Measurements from ENCODE around the gene CSPG4.
"Not testable (repeated sequence)": the region's sequence is repeated elsewhere in the genome, so short reads cannot be mapped to it uniquely, and the experiment has no call there.

CSPG4 gene

GRCh38 chr15:75649848-75650247 lies 62.8 kb downstream of the CSPG4 start:
- in situ Hi-C loops (cut with MboI; ENCODE audit: low sequenced_read_pairs), result no loop called here

- in situ Hi-C loops (cut with MboI; ENCODE audit: low sequenced_read_pairs), result no loop called here
Measured at GRCh38 chr15:75649045-75649761, 63.4 kb downstream of the CSPG4 start.

- in situ Hi-C loops (cut with MboI; ENCODE audit: low sequenced_read_pairs), result no loop called here
Measured at GRCh38 chr15:75648156-75649000, 64.3 kb downstream of the CSPG4 start.

- in situ Hi-C loops (cut with MboI; ENCODE audit: low sequenced_read_pairs), result no loop called here
Measured at GRCh38 chr15:75647370-75648155, 65.1 kb downstream of the CSPG4 start, which contains the start of gene SNX33. Gene SNX33, plus strand, starts transcription at chr15:75647912. Its CDS starts 1,191 bp downstream, at chr15:75649103.

GRCh38 chr15:75646944-75647364 lies 65.7 kb downstream of the CSPG4 start:
- in situ Hi-C loops (cut with MboI; ENCODE audit: low sequenced_read_pairs), result no loop called here

- in situ Hi-C loops (cut with MboI; ENCODE audit: low sequenced_read_pairs), result no loop called here
Measured at GRCh38 chr15:75646112-75646943, 66.3 kb downstream of the CSPG4 start.

GRCh38 chr15:75644376-75644775 lies 68.3 kb downstream of the CSPG4 start:
- in situ Hi-C loops (cut with MboI; ENCODE audit: low sequenced_read_pairs), result no loop called here

GRCh38 chr15:75641603-75642002 lies 71.0 kb downstream of the CSPG4 start:
- in situ Hi-C loops (cut with MboI; ENCODE audit: low sequenced_read_pairs), result no loop called here

- in situ Hi-C loops (cut with MboI; ENCODE audit: low sequenced_read_pairs), result no loop called here
Measured at GRCh38 chr15:75641179-75641503, 71.5 kb downstream of the CSPG4 start.

GRCh38 chr15:75640483-75641178 lies 72.0 kb downstream of the CSPG4 start:
- in situ Hi-C loops (cut with MboI; ENCODE audit: low sequenced_read_pairs), result no loop called here

- in situ Hi-C loops (cut with MboI; ENCODE audit: low sequenced_read_pairs), result no loop called here
Measured at GRCh38 chr15:75639709-75640482, 72.8 kb downstream of the CSPG4 start, which contains the start of gene IMP3. Gene IMP3, minus strand, starts transcription at chr15:75640224. Its CDS starts 56 bp downstream, at chr15:75640168.

- in situ Hi-C loops (cut with MboI; ENCODE audit: low sequenced_read_pairs), result no loop called here
Measured at GRCh38 chr15:75639191-75639708, 73.4 kb downstream of the CSPG4 start.

- in situ Hi-C loops (cut with MboI; ENCODE audit: low sequenced_read_pairs), result no loop called here
Measured at GRCh38 chr15:75637245-75638009, 75.2 kb downstream of the CSPG4 start.

- in situ Hi-C loops (cut with MboI; ENCODE audit: low sequenced_read_pairs), result no loop called here
Measured at GRCh38 chr15:75636026-75636425, 76.6 kb downstream of the CSPG4 start.

- in situ Hi-C loops (cut with MboI; ENCODE audit: low sequenced_read_pairs), result not testable (repeated sequence)
Measured at GRCh38 chr15:75633922-75634321, 78.7 kb downstream of the CSPG4 start.

GRCh38 chr15:75631935-75632334 lies 80.7 kb downstream of the CSPG4 start:
- in situ Hi-C loops (cut with MboI; ENCODE audit: low sequenced_read_pairs), result no loop called here

GRCh38 chr15:75625542-75626347 lies 86.9 kb downstream of the CSPG4 start, which contains the start of gene SNUPN:
Gene SNUPN, minus strand, starts transcription at chr15:75625725. Its CDS starts 4,674 bp downstream, at chr15:75621051.
- in situ Hi-C loops (cut with MboI; ENCODE audit: low sequenced_read_pairs), result no loop called here

Measured in hTERT RPE-1 (cell line).